GM13976 (cell line): Measurements from ENCODE around the gene SCAP.
A peak's percentile ranks its signal among the peaks of the same experiment; 100 is the strongest.

Experiments
- DNase-seq: peaks from one replicate; pipeline ENCODE4 v3.0.0; 2012; ENCODE audit warnings: low spot score
- in situ Hi-C: fragments of 300-500 bp; cut with MboI; formaldehyde crosslinking; loops from one replicate; pipeline ENCODE4 v1.12.0; 2022; ENCODE audit warnings: low sequenced_read_pairs, mixed read lengths, inconsistent platforms; ENCODE audit not compliant: unreplicated experiment
- TF ChIP-seq, protein P1 (sequence below): IDR thresholded peaks from 2 replicates; pipeline ENCODE4 v1.5.1; 2012; ENCODE audit warnings: borderline replicate concordance, mild to moderate bottlenecking; ENCODE audit not compliant: insufficient read depth; ENCODE audit errors: extremely low read depth, missing control alignments, control extremely low read depth

Gene SCAP

DNA sequence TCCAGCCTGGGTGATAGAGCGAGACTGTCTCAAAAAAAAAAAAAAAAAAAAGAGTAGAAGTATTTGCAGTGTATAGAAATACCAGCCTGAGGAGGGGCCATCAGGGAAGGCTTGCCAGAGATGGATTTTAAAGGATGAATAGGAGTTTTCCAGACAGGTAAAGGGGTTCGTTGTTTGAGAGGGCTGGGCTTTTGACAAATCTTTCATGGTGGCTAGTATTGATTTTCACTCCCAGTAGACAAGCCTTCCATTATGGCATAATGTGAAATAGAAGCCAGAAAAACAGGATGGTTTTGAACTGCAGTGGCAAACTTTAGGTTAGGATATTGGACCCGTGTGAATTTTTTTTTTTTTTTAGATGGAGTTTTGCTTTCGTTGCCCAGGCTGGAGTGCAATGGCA, 91.3 kb downstream of the SCAP start:
- TF ChIP-seq, protein P1, sequence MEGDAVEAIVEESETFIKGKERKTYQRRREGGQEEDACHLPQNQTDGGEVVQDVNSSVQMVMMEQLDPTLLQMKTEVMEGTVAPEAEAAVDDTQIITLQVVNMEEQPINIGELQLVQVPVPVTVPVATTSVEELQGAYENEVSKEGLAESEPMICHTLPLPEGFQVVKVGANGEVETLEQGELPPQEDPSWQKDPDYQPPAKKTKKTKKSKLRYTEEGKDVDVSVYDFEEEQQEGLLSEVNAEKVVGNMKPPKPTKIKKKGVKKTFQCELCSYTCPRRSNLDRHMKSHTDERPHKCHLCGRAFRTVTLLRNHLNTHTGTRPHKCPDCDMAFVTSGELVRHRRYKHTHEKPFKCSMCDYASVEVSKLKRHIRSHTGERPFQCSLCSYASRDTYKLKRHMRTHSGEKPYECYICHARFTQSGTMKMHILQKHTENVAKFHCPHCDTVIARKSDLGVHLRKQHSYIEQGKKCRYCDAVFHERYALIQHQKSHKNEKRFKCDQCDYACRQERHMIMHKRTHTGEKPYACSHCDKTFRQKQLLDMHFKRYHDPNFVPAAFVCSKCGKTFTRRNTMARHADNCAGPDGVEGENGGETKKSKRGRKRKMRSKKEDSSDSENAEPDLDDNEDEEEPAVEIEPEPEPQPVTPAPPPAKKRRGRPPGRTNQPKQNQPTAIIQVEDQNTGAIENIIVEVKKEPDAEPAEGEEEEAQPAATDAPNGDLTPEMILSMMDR: no peak
- no peak for DNase-seq
- in situ Hi-C loops: no loop called here

DNA sequence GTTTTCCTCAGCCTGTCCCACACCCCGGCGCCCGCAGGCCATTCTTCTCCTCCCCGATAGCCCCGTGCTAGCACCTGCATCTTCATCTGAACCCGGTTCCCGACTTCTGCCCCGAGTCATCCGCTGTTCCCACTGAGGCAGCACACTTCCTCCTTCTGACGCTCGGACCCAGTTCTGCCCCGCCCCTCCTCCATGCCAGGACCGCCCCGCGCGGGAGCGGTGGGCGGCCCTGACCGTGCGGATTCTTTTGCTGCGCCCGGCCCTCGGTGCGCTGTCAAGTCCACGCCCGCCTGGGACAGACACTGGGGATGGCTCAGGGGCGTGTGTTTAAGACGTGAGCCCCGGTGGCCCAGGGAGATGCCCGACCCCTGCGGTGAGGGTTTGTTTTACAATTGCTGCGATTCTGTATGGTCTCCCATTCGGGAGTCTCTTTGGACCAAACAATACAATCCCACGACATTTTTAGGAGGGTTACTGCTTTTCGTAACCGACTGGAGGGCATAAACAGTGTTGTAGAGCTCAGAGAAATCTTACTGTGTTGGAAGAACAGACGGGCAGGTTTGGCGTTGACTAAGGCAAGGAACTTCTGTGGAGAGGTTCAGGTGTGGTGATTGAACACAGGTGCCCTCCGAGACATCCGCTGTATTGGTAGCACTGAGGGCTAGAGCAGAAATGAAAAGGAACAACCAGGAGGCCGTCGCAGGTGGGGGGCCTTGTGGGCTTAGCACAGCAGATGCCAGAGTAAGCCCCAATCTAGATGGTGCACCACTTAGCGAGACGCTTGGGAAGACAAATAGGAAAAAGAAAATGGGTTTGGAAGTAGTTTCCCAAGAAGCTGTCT, 94.2 kb downstream of the SCAP start:
- TF ChIP-seq, protein P1: no peak
- in situ Hi-C loops: no loop called here
- peak; percentile 92 for DNase-seq

DNA sequence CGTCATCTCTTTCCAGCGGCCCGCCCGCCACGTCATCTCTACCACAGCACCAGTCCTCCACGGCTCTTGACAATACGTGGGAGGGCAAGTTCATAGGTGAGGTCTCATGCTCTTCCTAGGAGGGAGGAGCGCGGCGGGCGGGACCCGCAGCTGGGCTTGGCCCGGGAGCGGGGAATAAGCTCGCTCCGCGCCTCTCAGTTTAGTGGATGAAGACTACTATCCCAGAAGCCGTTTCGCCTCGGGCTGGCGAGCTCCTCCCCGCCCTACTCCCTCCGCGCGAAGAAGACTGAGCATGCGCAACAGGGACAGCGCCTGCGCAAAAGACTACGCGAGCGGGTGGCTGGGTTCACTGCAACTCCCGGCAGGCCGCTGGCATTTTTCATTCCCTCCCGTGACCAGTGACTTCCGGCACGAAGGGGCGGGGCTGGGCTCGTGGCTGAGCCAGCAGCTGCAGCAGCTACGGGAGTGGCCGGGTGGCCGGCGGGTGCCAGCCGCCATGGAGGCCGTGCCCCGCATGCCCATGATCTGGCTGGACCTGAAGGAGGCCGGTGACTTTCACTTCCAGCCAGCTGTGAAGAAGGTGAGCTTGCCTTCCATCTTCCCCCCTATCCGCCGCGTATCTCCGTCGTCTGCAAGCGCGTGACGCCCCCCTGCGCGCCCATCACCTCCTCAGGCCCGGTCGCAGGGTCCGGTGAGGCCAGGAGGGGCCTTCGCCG, 95.0 kb downstream of the SCAP start, which contains the start of gene PTPN23:
TSS of gene PTPN23 (plus strand) at position 421 of the 716 bp plus-strand sequence. CDS start at position 497, 76 bp downstream.
- TF ChIP-seq, protein P1: no peak
- peak; percentile 99 for DNase-seq
- in situ Hi-C loops: no loop called here

DNA sequence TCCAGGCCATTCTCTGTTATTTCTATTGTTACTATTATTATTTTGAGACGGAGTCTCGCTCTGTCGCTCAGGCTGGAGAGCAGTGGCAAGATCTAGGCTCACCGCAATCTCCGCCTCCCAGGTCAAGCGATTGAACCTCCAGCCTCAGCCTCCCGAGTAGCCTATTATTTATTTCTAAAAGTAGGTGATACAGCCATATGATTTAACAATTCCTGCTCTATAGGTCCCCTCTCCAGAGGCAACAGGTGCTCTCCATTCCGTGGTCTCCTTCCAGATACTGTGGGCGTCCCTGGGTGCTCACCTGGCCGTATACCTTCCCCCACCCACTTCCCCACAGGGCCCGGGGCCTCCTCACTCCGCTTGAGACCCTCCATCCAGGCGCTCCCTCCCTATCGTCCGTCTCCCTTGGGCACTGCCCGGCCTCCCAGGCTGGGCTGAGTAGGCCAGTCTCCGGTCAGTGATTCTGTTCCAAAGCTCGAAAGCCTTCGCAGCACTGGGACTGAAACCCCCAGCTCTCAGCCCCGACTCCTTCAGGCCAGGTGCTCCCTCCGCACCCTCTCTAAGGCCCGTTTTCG, 95.6 kb downstream of the SCAP start:
- DNase-seq: no peak
- in situ Hi-C loops: no loop called here
- TF ChIP-seq, protein P1: no peak

DNA sequence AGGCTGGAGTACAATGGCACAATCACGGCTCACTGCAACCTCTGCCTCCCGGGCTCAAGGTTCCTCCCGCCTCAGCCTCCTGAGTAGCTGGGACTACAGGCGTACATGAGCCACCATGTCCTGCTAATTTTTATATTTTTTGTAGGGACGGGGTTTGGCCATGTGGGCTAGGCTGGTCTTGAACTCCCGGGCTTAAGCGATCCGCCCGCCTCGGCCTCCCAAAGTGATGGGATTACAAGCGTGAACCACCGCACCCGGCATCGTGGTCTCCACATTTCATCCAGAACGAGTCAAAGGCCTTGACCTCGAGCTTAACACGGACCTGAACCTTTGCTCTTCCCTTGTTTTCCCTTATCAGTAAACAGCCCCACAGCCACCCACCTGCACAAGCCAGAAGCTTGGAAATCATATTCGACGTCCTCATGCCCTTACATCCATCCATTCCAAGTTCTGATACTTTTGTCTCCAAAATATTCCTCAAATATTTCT, 96.3 kb downstream of the SCAP start:
- in situ Hi-C loops: no loop called here
- TF ChIP-seq, protein P1: no peak
- no peak for DNase-seq

DNA sequence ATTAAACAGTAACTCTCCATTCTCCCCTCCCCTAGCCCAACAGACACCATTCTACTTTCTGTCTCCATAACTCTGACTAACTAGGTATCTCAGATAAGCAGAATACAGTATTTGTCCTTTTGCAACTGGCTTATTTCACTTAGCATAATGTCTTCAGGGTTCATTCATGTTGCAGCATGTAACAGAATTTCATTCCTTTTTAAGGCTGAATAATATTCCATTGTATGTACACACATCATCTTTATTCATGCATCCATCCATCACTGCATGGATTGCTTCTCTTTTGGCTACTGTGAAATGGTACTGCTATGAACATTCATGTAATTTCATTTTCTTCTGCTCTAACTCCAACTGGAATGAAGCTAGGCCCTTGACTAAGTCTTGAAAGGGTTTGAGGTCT, 96.9 kb downstream of the SCAP start:
- no peak for DNase-seq
- TF ChIP-seq, protein P1: no peak
- in situ Hi-C loops: no loop called here
